DND-41 (cell line): ENCODE measurements around the gene BRAT1.

Source experiments
- ATAC-seq: fragments of 200-7000 bp; cut with Tn5 transposase; 3 replicates; pipeline ENCODE4 v1.9.1; 2021; ENCODE audit warnings: low read depth; ENCODE audit not compliant: insufficient read depth
- DNase-seq: peaks from one replicate; pipeline ENCODE4 v3.0.0-alpha.2; 2020
- H2AFZ ChIP-seq: 2 replicates; pipeline ENCODE4 v1.6.0; 2012; ENCODE audit warnings: low read depth, low read length
- H3K27ac ChIP-seq: 2 replicates; pipeline ENCODE4 v1.5.1; 2012; ENCODE audit warnings: low read length, inconsistent platforms
- H3K27me3 ChIP-seq: fragments of 200-600 bp; sonication (generic); 2 replicates; pipeline ENCODE4 v1.6.0; 2012; ENCODE audit warnings: low read length, mild to moderate bottlenecking, inconsistent platforms; ENCODE audit not compliant: insufficient read depth, poor library complexity
- H3K36me3 ChIP-seq: 2 replicates; pipeline ENCODE4 v1.5.1; 2012; ENCODE audit warnings: low read length, inconsistent platforms; ENCODE audit not compliant: insufficient read depth
- H3K4me1 ChIP-seq: 2 replicates; pipeline ENCODE4 v1.5.1; 2012; ENCODE audit warnings: mild to moderate bottlenecking, low read length; ENCODE audit not compliant: insufficient read depth
- H3K4me2 ChIP-seq: 2 replicates; pipeline ENCODE4 v1.6.0; 2012; ENCODE audit warnings: mild to moderate bottlenecking, moderate library complexity, low read length, inconsistent platforms; ENCODE audit not compliant: insufficient read depth
- H3K4me3 ChIP-seq, 2 experiments: fragments of 200-600 bp in 1 of 2; shearing (Covaris generic) in 1 of 2; 2 replicates each; pipeline ENCODE4 v1.5.1; 2012 to 2016; ENCODE audit warnings: inconsistent platforms in 2 of 2, low read length in 2 of 2, mild to moderate bottlenecking in 2 of 2, low read depth in 1 of 2, moderate library complexity in 1 of 2
- H3K79me2 ChIP-seq: 2 replicates; pipeline ENCODE4 v1.6.0; 2012; ENCODE audit warnings: low read length, inconsistent platforms; ENCODE audit not compliant: insufficient read depth
- H3K9ac ChIP-seq: 2 replicates; pipeline ENCODE4 v1.6.0; 2012; ENCODE audit warnings: low read depth, mild to moderate bottlenecking, inconsistent platforms, low read length, moderate library complexity
- H3K9me3 ChIP-seq: 2 replicates; pipeline ENCODE4 v1.5.1; 2012; ENCODE audit warnings: low read length, moderate library complexity, mild to moderate bottlenecking, inconsistent platforms; ENCODE audit not compliant: insufficient read depth, severe bottlenecking
- H4K20me1 ChIP-seq: 2 replicates; pipeline ENCODE4 v1.6.0; 2012; ENCODE audit warnings: low read length; ENCODE audit not compliant: insufficient read depth
- EZH2 ChIP-seq: IDR thresholded peaks from 3 replicates; pipeline ENCODE4 v1.6.1; 2012; ENCODE audit warnings: borderline replicate concordance, low read depth, mild to moderate bottlenecking, moderate library complexity, low read length, inconsistent platforms; ENCODE audit not compliant: severe bottlenecking
- TF ChIP-seq, protein P1 (sequence below): IDR thresholded peaks from 2 replicates; pipeline ENCODE4 v1.5.1; 2012; ENCODE audit warnings: borderline replicate concordance, low read length, moderate library complexity, mild to moderate bottlenecking; ENCODE audit not compliant: poor library complexity, severe bottlenecking; ENCODE audit errors: extremely low read depth

BRAT1 gene

DNA sequence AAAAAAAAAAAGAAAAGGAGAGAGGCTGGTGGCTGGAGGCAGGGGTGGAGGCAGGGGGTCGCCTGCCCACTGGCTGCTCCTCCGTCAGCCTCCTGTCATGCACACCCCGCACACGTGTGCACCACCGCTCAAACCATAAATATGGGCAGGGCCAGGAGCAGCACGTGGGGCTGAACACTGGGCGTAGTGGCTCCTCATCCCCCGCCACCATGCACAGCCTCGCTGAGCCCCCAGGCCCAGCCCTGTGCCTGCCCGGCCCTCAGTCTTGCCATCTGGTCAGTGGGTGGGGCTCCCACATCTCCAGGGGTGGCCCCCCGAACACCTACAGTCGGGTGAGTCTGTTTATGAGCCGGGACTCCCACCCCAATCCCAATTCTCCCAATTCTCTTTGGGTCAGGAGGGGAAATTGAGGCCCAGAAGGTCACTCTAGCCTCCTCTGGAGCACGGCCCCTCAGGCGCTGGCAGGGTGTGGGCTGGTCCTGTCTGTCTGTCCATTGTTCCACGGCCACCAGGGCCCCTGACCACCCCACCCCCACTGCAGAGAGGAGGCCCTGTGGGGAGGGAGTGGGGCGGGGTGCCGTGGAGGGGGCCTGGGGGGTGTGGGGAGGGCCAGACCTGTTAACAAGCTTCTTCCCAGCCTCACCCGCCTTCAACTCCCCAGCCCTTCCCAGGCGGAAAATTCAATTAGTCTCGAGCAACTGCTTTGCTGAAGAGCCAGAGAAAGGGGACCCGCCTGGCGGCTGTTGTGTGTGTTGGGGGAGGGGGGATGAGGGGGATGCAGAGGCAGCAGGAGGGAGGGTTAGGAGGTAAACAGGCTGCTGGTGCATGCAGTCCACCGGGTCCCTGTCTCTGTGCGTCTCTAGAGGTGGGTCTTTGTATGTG, 59.7 kb downstream of the BRAT1 start:
- Histone ChIP-seq H3K36me3 (no peaks in the 10 kb centered on the region), H3K4me2 (no peak overlapping the region), H3K27ac (no peak overlapping the region), H3K27me3 (no peaks in the 10 kb centered on the region), H2AFZ (no peak overlapping the region), H3K4me1 (no peaks in the 10 kb centered on the region), H4K20me1 (no peaks in the 10 kb centered on the region; the same call in 1 of the 2 replicates), H3K9me3 (no peaks in the 10 kb centered on the region), H3K79me2 (no peaks in the 10 kb centered on the region), H3K4me3 (no peak overlapping the region), H3K9ac (no peak overlapping the region)
- no peak for ATAC-seq
- TF ChIP-seq EZH2, result no peak
- TF ChIP-seq, protein P1, sequence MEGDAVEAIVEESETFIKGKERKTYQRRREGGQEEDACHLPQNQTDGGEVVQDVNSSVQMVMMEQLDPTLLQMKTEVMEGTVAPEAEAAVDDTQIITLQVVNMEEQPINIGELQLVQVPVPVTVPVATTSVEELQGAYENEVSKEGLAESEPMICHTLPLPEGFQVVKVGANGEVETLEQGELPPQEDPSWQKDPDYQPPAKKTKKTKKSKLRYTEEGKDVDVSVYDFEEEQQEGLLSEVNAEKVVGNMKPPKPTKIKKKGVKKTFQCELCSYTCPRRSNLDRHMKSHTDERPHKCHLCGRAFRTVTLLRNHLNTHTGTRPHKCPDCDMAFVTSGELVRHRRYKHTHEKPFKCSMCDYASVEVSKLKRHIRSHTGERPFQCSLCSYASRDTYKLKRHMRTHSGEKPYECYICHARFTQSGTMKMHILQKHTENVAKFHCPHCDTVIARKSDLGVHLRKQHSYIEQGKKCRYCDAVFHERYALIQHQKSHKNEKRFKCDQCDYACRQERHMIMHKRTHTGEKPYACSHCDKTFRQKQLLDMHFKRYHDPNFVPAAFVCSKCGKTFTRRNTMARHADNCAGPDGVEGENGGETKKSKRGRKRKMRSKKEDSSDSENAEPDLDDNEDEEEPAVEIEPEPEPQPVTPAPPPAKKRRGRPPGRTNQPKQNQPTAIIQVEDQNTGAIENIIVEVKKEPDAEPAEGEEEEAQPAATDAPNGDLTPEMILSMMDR, result no peak
- DNase-seq, result no peak

DNA sequence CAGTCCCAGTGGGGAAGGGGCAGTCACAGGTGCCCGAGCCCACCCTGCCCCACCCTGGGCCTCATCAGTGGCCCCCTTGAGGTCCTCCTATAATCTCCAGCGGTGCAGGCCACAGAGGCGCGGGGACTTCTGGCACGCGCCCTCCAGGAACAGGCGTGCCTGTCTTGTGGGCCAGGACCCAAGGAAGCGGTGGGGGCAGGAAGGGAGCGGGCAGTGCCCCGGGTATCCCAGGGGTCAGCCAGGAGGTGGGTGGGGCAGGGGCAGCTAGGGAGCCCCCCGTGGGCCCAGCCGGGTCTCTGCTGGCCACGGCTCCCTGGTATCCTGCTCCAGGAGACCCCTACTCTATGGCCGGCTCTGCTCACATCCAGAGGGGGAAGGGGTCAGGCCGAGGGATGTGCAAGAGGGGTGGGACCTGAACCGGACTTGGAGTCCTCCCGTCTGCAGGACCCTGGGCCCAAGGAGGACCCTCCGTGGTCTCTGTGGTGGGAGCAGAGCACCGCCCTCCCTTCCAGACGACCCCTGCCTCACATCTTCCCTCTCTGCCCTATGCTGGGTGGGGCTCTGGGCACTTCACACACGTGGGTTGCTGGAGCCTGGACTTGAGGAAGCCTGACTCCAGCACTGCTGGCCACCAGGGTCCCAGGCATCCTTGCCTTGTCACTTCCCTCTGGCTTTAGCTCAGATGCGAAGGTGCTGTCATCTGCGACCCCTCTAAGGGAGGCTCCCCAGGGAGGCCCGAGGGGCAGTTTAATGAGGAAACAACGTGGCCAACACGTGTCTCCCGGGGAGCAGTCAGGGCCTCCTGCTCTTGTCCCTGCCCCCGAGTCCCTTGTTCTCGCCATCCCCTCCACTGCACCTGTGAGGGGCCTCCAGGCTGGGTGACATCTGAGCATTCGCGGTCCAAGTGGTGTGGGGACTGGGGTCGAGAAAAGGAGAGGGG, 60.9 kb downstream of the BRAT1 start:
- DNase-seq (no peak), ATAC-seq (no peak)
- Histone ChIP-seq H3K79me2 (no peaks in the 10 kb centered on the region), H2AFZ (no peak overlapping the region), H3K27ac (no peak overlapping the region), H3K36me3 (no peaks in the 10 kb centered on the region), H3K4me3 (no peak overlapping the region), H3K27me3 (no peaks in the 10 kb centered on the region), H4K20me1 (no peaks in the 10 kb centered on the region; the same call in 1 of the 2 replicates), H3K9ac (no peak overlapping the region), H3K4me1 (no peaks in the 10 kb centered on the region), H3K4me2 (no peak overlapping the region), H3K9me3 (no peaks in the 10 kb centered on the region)
- no peak for TF ChIP-seq EZH2
- TF ChIP-seq, protein P1, result no peak

DNA sequence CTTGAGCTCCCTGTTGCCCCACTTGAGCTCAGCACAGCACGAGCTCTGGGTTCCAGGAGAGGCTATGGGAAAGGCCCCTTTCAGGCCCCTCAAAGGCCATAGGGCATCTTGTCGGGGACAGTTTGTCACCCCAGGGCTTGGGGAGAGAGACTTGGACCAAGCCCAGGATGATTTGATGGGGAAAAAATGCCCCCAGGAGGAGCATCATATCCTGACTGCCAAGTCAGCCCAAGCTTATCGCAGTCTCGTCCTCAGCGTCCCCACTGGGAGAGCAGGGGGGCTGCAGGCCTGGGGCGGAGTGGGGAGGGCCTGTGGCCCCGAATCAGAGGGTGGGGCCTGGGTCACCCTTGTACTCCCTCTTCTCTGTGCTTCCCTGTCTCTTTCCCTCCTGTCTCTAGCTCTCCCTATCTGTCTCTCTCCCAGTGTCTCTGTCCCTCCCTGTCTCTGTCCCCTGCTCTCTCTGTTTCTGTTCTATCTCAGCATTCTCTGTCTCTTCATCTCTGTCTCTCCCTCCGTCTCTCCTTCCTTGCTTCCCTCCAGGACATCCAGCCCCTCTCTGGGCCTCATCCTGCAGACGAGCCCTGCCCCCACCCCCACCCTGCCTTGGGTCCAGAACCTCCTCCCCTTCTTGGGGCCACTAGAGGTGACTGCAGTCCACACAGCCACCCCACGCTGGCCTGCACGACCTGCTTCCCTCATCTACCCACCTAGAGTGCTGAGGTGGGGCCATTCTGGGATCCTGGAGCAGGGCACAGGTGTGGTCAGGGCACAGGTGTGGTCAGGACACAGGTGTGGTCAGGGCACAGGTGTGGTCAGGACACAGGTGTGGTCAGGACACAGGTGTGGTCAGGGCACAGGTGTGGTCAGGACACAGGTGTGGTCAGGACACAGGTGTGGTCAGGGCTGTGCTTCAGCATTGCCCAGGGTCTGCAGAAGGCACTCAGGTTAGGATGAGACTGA, 61.8 kb downstream of the BRAT1 start:
- no peak overlapping the region for H3K9ac ChIP-seq
- ATAC-seq (no peak), DNase-seq (no peak)
- no peaks in the 10 kb centered on the region for H3K27me3 ChIP-seq
- no peak overlapping the region for H3K4me2 ChIP-seq
- no peak overlapping the region for H2AFZ ChIP-seq
- no peaks in the 10 kb centered on the region for H3K4me1 ChIP-seq
- no peak overlapping the region for H3K4me3 ChIP-seq
- TF ChIP-seq EZH2, result no peak
- TF ChIP-seq, protein P1, result no peak
- H3K79me2 ChIP-seq, result no peaks in the 10 kb centered on the region
- H3K9me3 ChIP-seq, result no peaks in the 10 kb centered on the region
- H3K27ac ChIP-seq, result no peak overlapping the region
- no peaks in the 10 kb centered on the region for H3K36me3 ChIP-seq
- no peaks in the 10 kb centered on the region; the same call in 1 of the 2 replicates for H4K20me1 ChIP-seq
